ENCODE results near the gene SLC23A1.
"Not testable (repeated sequence)": the region's sequence is repeated elsewhere in the genome, so short reads cannot be mapped to it uniquely, and the experiment has no call there.

The SLC23A1 gene

GRCh38 chr5:139389701-139390638 is 6.9 kb upstream of the SLC23A1 start, which contains the start of gene MZB1:
Gene MZB1, minus strand, starts transcription at chr5:139389913. Its CDS starts 57 bp downstream, at chr5:139389856.
- peak; percentile 83 for DNase-seq

- peak in 1 of 2 donors; percentile 64 for DNase-seq
These were observed 5.2 kb upstream of the SLC23A1 start for GRCh38 chr5:139388198-139388821.

- DNase-seq = no peak
These were observed 4.6 kb upstream of the SLC23A1 start for GRCh38 chr5:139387611-139388197.

- not testable (repeated sequence) for DNase-seq
These were observed 3.9 kb upstream of the SLC23A1 start for GRCh38 chr5:139386956-139387355.

DNA sequence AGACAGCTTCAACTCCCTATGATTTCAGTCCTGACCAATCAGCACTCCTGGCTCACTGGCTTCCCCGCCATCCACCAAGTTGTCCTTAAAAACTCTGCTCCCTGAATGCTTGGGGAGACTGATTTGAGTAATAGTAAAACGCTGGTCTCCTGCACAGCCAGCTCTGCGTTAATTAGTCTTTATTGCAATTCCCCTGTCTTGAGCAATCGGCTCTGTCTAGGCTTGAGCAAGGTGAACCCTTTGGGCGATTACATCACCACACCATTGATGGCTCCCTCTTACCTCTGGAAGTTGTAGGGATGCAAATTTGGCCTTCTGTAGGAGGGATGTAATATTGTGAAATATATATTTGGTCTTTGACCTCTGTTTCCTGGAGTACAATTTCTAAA is 2.9 kb upstream of the SLC23A1 start:
- no peak for DNase-seq

- DNase-seq = peak in 1 of 2 donors; percentile 54
These were observed 2.3 kb upstream of the SLC23A1 start for GRCh38 chr5:139385061-139386049.

DNA sequence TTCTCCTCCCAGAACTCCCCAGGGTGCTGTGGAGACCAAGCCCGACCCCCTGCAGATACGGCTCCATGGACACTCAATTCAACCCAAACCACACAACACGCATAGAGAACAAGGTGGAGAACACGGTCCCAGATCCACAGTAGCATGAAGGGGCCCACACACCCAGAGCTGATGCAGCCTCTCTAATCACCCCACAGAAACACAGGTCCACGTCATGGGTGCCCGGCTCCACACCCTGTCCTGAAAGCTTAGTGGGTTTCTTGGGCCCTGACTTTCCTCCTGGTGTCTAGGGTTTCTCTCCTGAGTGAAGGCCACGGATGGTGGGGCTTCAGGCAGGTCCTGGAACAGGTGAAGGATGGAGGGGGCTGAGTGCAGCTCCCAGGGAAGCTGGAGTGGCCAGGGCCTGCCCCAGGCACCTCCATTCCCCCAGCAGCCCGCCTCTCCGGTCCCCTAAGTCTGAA is 1.5 kb upstream of the SLC23A1 start:
- DNase-seq = no peak

DNA sequence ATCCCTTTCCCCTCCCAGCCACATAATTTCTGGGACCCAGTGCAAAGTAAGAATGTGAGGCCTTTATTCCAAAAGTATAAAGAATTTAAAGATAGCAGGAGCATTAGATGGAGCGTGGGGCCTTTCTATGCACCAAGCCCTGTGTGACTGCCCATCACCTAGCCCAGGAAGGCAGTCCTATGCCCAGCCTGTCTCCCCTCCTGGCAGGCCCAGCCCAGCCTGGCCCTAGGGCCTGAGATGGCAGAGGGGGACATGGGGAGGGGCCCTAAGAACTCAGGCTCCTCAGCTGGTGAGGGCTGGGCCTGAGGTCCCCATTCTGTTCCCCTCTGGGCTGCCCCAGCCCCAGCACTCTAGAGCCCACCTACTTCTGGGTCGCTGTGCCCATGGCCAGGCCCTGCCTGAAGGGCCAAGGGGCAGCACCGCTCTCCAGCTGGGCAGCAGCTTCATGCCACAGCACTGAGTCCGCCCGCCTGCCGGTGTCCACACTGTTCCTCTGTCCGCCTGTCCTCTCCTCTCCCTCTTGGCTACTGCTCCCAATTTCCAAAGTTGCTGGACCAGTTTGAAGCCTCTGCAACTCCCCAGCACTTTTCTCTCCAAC is 995 bp upstream of the SLC23A1 start:
- no peak for DNase-seq

DNA sequence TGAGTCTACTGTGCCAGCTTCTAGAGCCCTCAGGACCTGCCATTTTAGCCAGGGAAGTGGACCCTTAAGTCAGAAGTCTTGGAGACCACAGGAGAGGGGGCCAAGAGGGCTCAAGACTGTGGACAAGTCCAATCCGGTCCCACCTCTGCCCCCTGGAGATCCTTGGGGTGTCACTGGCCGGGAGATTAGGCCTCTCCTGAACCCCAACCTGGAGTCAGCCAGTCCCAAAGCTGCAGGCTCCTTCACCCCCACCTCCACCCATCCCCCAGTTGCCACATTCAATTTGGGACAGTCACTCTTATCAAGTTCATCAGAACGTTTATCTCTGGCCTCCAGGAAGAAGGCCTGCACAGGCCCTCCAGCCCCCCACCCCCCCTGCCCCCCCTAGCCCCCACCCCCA is 290 bp downstream of the SLC23A1 start:
- DNase-seq = no peak

DNA sequence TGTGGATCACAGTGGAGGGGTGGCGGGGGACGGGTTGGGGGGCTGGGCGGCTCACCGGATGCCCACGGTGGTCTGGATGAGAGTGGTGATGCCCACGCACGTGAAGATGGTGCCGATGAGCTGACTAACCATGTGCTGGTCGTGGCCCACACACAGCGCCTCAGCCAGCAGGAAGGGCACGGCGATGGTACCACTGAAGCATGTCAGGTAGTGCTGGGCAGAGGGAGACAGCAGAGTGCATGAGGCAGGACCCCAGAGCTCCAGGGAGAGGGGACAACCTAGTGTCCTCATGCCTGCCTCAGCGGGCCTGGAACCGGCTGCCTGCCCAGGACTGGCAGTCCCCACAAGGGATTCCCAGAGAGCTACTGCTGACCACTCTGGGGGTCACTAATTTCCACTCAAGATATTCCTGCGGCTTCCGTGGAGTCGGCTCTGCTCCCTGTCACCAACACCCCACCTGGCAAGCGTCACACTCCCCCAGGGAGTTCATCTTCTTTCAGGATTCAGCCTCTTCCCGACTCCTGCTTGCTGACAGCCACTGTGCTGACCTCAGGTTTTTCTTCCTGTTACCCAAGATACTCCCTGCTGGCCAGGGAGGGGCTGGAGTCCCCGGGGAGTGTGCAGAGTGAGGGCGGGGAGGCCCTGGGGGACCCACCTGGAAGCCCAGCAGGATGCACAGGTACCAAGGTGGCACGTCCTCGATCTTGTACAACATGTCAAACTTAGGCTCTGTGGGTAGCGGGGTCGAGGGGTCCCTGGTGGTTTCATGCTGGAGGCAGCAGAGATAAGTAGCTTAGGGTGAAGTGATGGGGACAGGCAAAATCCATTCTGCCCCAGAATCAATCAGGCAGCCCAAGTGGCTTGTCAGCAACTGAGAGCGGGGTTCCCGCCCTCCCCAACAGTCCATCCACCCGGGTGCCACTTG is 998 bp downstream of the SLC23A1 start:
- DNase-seq = no peak

DNA sequence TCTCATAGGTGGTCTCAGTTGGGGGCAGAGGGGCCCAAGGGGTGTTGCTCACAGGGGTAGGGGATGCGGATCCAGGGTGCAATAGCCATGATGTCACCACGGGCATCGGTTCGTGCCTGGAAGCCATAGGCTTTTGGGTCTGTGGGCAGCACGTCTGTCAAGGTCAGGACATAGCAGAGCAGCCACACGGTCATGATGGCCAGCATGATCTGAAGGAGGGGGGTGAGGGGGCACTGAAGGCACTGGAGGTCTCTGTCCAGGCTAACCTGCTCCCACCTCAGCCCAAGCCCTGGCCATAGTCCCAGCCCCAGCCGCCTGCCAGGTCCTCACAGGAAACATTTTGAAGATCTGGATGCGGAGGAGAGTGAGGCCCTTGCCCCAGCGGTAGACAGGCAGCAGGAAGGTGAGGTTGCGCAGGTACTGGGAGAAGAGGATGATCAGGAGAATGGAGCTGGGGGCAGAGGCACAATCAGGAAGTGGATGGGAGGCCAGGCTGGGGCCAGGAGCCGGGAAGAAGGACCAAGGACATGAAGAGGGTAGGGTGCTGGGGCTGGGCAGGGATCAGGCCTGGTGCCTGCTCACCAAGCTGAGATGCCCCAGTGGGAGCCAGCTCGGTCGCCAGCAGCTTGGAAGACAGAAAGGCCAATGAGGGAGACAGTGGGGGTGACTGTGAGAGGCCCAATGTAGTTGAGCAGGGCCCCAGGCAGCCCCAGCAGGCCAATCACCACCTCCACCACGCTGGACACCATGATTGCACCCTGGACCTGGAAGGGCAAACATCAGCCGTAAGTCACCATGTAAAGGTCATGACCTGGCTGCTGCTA is 3.3 kb downstream of the SLC23A1 start:
- no peak for DNase-seq

- no peak for DNase-seq
These were observed 4.1 kb downstream of the SLC23A1 start for GRCh38 chr5:139378941-139379361.

DNA sequence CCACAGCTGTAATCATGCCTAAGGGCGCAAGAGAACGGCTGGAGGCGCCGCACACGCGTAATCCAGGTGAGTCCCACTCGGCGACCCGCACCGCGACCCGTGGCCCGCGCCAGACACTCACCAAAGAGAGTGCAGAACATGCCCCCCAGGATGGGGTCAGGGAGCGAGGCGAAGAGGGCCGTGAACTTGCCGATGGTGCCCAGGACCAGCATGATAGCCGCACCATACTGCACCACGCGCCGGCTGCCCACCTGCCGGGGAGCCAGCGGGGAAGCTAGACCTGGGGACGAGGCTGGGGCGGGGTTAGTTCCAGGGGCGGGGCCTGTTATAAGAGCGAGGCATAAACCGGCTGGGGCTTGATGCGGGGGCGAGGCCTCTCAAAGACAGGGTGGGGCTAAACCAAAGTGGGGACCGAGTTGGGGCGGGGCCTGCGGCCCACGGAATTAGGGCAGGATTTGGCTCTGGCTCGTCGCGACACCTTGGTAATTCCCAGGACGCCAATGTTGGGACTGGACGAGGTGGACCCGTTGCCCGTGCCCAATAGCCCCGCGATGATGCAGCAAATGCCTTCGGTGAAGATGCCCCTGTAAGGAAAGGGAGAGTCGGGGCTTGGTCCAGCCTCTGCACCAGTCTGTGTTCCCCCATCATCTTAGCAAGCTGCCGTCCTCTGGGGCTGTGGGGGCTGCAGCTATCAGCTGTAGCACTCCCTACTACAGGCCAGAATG is 4.8 kb downstream of the SLC23A1 start:
- no peak for DNase-seq

DNA sequence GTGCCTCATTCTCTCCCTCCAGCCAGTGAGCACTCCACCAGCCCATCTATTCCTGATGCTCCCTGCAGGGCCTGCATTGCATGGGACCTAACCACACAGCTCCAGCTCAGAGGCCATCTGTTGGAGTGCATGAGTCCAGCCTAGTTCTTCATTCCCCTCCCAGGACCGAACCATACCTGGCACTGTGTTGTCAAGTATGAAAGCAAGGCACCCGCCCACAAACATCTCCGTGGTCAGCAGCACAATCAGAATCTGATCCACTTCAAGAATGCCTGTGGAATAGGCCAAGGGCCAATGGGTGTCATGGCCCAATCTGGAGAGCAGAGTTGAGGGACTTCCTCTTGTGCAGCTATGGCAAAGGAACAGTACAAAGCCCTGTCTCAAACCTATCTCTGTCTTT is 5.9 kb downstream of the SLC23A1 start:
- DNase-seq = no peak

DNA sequence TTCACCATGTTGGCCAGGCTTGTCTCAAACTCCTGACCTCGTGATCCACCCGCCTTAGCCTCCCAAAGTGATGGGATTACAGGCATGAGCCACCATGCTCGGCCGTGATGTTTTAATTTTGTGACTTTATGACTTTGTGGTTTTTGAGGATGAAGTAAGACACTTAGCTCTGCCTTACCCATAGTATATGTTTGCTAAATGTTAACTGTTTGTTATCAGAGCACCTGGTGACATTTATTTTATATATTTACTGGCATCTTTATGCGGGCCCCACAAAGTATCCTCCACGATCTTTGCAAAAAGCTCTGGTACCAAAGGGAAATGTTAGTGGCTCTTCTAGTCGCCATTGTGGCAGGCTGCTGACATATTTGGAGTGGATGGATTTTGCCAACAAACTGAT is 6.7 kb downstream of the SLC23A1 start:
- no peak for DNase-seq

- no peak for DNase-seq
These were observed 8.2 kb downstream of the SLC23A1 start for GRCh38 chr5:139374909-139375308.

DNA sequence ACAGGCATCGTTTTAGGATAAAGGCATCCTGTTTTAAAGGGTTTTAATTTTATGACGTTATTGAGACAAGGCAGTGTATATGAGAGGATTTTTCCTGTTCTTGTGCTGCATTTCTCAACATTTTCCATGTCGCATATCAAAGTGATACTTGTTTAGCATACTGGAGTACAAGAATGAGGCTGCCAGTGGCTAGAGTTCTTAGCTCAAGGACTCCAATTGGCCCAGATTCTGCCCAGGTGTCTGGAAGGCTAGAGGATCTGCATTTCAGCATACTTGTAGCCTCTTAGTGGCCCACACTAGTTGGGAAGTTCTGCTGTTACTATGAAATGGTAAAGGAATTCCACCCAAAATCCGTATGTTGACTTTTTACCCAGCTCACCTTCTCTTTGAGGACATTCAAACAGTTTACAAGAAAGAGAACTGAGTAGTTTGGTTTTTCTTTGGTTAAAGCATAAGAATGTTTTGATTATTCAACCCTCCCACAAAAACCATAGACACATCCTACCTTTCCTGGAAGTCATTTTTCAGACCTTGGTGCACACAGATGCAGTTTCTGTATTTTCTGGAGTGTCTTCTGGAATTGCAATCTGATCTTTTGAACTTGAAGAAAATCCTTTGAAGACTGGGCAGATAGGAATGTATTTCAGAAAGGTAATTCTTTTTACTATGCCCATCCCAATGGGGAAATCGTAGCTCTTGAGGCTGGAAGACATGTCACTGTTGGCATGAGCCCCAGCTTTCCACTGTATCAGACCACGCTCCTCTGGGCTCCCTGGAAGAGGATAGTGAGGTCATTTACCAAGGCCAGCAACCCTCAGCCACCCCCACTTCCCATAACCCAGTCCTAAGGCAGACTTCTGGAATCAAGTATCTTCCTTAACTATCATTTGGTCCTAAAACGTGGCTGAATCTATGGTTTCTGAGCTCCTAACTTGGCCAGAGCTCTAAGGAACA is 11.3 kb downstream of the SLC23A1 start:
- DNase-seq = no peak

DNA sequence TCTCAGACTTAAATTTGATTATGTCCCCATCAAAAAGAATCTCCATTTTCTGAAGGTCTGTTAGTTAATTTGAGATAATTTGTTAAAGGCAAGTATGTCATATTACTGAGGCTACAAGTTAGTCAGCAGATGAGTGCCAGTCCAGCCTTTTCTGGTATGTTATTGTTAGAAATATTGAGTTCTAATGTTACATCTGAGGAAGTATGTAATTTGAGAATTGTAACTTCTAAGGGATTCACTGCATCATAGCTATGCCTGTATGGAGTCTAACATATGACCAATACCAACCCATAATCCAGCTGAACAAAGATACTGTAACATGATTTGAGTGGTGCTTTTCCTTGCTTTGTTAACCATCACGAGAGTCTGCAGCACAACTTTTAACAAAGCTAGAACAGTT is 13.9 kb downstream of the SLC23A1 start:
- no peak for DNase-seq
